Measurements from ENCODE around the gene ZBTB5.

DNA sequence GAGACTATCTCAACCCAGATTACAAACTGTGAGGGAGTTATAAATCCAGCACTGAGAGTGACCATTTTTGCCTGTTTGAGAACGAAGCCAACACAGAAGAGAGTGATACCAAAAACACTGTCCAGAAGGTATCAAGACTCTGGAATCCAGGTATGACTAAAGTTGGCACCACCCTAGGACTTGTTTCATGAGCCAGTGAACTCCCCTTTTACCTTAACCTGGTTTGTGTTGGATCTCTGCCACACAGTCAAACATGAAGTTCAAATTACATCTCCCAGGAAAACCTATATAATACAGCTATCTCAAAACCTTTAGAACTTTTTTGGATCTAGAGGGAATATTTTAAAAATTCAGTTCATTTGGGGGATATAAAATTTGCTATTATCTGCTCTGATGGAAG, 11.4 kb downstream of the ZBTB5 start:
- TF ChIP-seq GABPA (tag; conservative IDR thresholded peaks at IDR 0.05; ENCODE audit: low read depth) (no peak), CTCF (IDR thresholded peaks at IDR 0.05 in 2 of 3, conservative IDR thresholded peaks at IDR 0.05 in 1 of 3; ENCODE audit: insufficient read depth in 2 of 3, low read depth in 1 of 3, low read length in 3 of 3) (no peak), ZKSCAN1 (IDR thresholded peaks at IDR 0.05; ENCODE audit: low read depth, low read length) (no peak), KDM5B (IDR thresholded peaks at IDR 0.05; ENCODE audit: insufficient replicate concordance, low read depth, low read length) (no peak), ZNF830 (CRISPR knock-in tag; IDR thresholded peaks at IDR 0.05) (no peak), ATF2 (CRISPR knock-in tag; IDR thresholded peaks at IDR 0.05) (no peak)

All from K562 (cell line).